Endothelial cell of umbilical vein (primary cell): Measurements from ENCODE around the gene BRPF1. TPM values are rescaled to one million over a fixed set of nuclear protein-coding genes. Genes with fewer than 3 reads are reported as not detected.

ENCODE experiments used
- BruUV-seq: library from RNA; stranded (reverse); fragments of 400-500 nt; replicated peaks from 2 replicates; lab custom pipeline; 2021; lab: Mats Ljungman, UMichigan
- CTCF ChIA-PET: fragments of 300-600, 350-600 bp; sonication (Branson Sonifier 250); formaldehyde crosslinking; loops from one replicate; lab custom pipeline; 2021; ENCODE audit warnings: antibody characterized with exemption, inconsistent platforms; lab: Charles Lee
- POLR2A ChIA-PET: fragments of 300-600, 350-600 bp; sonication (Branson Sonifier 250); formaldehyde crosslinking; loops from one replicate; lab custom pipeline; 2021; ENCODE audit warnings: antibody characterized with exemption, inconsistent platforms; lab: Charles Lee
- DNase-seq: peaks from one replicate; pipeline ENCODE4 v3.0.0-alpha.2; 2011; ENCODE audit warnings: low read depth, low spot score
- FAIRE-seq: peaks from 2 replicates; lab custom pipeline; 2011; peaks lifted over from hg19 to GRCh38; lab: Jason Lieb, UNC
- H2AFZ ChIP-seq: 2 replicates; pipeline ENCODE4 v1.6.0; 2012; ENCODE audit warnings: low read depth, low read length, control low read depth, inconsistent platforms
- H3K27ac ChIP-seq: 2 replicates; pipeline ENCODE4 v1.5.1; 2011; ENCODE audit warnings: low read depth, mild to moderate bottlenecking, control low read depth, low read length, moderate library complexity; ENCODE audit not compliant: insufficient read depth
- H3K27me3 ChIP-seq, 2 experiments: 2 replicates each; pipeline versions ENCODE4 v1.6.0 to v1.6.1; 2011; ENCODE audit warnings: low read length in 2 of 2, mixed read lengths in 1 of 2; ENCODE audit not compliant: control insufficient read depth in 2 of 2, insufficient read depth in 2 of 2
- H3K36me3 ChIP-seq, 2 experiments: 2 replicates in 1 of 2; 3 replicates in 1 of 2; pipeline ENCODE4 v1.5.1; 2011; ENCODE audit warnings: low read length in 2 of 2, mild to moderate bottlenecking in 1 of 2, moderate library complexity in 1 of 2; ENCODE audit not compliant: control insufficient read depth in 2 of 2, insufficient read depth in 2 of 2; ENCODE audit errors: extremely low read depth in 1 of 2
- H3K4me1 ChIP-seq: 3 replicates; pipeline ENCODE4 v1.5.1; 2011; ENCODE audit warnings: mild to moderate bottlenecking, low read length; ENCODE audit not compliant: control insufficient read depth, insufficient read depth; ENCODE audit errors: extremely low read depth
- H3K4me2 ChIP-seq: 2 replicates; pipeline ENCODE4 v1.6.1; 2011; ENCODE audit warnings: low read length, control low read depth, mixed read lengths; ENCODE audit not compliant: insufficient read depth
- H3K4me3 ChIP-seq, 3 experiments: fragments of 200-600 bp in 1 of 3; sonication (generic), shearing (Covaris generic) in 1 of 3; replicated peaks in 1 of 3; 2 replicates each; pipeline ENCODE4 v1.5.1; 2011 to 2016; ENCODE audit warnings: control low read depth in 3 of 3, low read length in 3 of 3, mild to moderate bottlenecking in 2 of 3, inconsistent platforms in 1 of 3, low read depth in 1 of 3, moderate library complexity in 1 of 3; ENCODE audit not compliant: insufficient read depth in 1 of 3
- H3K79me2 ChIP-seq: 2 replicates; pipeline ENCODE4 v1.6.0; 2012; ENCODE audit warnings: low read length, inconsistent platforms; ENCODE audit not compliant: control insufficient read depth, insufficient read depth
- H3K9ac ChIP-seq: replicated peaks from 2 replicates; pipeline ENCODE3; 2011; ENCODE audit warnings: low read length, control low read depth; ENCODE audit not compliant: insufficient read depth; ENCODE audit errors: extremely low read depth
- H3K9me1 ChIP-seq: replicated peaks from 3 replicates; pipeline ENCODE4 v1.6.0; 2011; ENCODE audit warnings: mild to moderate bottlenecking, low read length; ENCODE audit not compliant: control insufficient read depth, insufficient read depth; ENCODE audit errors: extremely low read depth
- H3K9me3 ChIP-seq: replicated peaks from 2 replicates; pipeline ENCODE4 v1.5.1; 2012; ENCODE audit warnings: low read length, inconsistent platforms; ENCODE audit not compliant: control insufficient read depth, insufficient read depth
- H4K20me1 ChIP-seq: replicated peaks from 2 replicates; pipeline ENCODE3; 2011; ENCODE audit warnings: mild to moderate bottlenecking, low read length; ENCODE audit not compliant: control insufficient read depth, insufficient read depth; ENCODE audit errors: extremely low read depth
- CTCF ChIP-seq, 2 donors: IDR thresholded peaks; 1 replicate in 1 of 2; 2 replicates in 1 of 2; pipeline ENCODE4 v1.5.1; 2011; ENCODE audit warnings: low read length in 2 of 2, mild to moderate bottlenecking in 2 of 2, moderate library complexity in 2 of 2, control low read depth in 1 of 2, inconsistent platforms in 1 of 2, low read depth in 1 of 2; ENCODE audit not compliant: insufficient read depth in 1 of 2; ENCODE audit errors: extremely low read depth in 1 of 2
- FOS ChIP-seq: IDR thresholded peaks from 2 replicates; pipeline ENCODE4 v1.6.1; 2011; ENCODE audit warnings: mild to moderate bottlenecking, low read length, moderate library complexity, borderline replicate concordance; ENCODE audit not compliant: insufficient read depth
- MYC ChIP-seq: IDR thresholded peaks from one replicate; pipeline ENCODE4 v1.6.1; 2011; ENCODE audit warnings: mild to moderate bottlenecking, low read depth, low read length
- POLR2A ChIP-seq: IDR thresholded peaks from 2 replicates; pipeline ENCODE4 v1.6.1; 2012; ENCODE audit warnings: low read depth, mild to moderate bottlenecking, control low read depth, low read length
- POLR2AphosphoS5 ChIP-seq: IDR thresholded peaks from 2 replicates; pipeline ENCODE4 v1.6.1; 2012; ENCODE audit warnings: low read depth, mild to moderate bottlenecking, control low read depth, low read length, moderate library complexity; ENCODE audit not compliant: insufficient read depth
- dilution Hi-C: fragments of 300-500 bp; cut with MboI; formaldehyde crosslinking; loops from one replicate; pipeline ENCODE4 v1.15.0; 2019; ENCODE audit warnings: low sequenced_read_pairs; ENCODE audit not compliant: extremely low pct_ligation_motif_present
- intact Hi-C: fragments of 100-400 bp; cut with micrococcal nuclease; formaldehyde crosslinking; loops from one replicate; pipeline ENCODE4 v1.10.0; 2022
- polyA plus RNA-seq, 4 experiments: library from polyadenylated mRNA; depleted of rRNA in 3 of 4; stranded (reverse) in 3 of 4; unstranded in 1 of 4; fragments of >200 nt; gene quantifications; 2 replicates each; pipeline versions ENCODE4 v1.2.1 to v1.2.3, GENCODE V29; 2011 to 2012; ENCODE audit warnings: missing spikeins in 1 of 4
- total RNA-seq: library from RNA; stranded (reverse); gene quantifications from 2 replicates; pipeline ENCODE4 v1.2.3, GENCODE V29; 2021

Gene BRPF1
- total and polyA plus RNA-seq, 2 donors (not counting 3 experiments of a cell fraction or from before 2014, with no cell fraction given): 12.5 to 26.2 TPM

- H3K27me3 ChIP-seq: peaks cover 0 to 2% of the 10 kb centered on the region in 2 experiments
- peaks cover 5% of the 10 kb centered on the region for H3K4me1 ChIP-seq
- H3K27ac ChIP-seq: no peak overlapping the region
- ChIA-PET POLR2A (no interaction called here), CTCF (interaction anchor here (0.7 to 2.8 kb wide), 5 partner anchors 12 to 374 kb away, joined by 3 to 15 read pairs (median 3); partner anchors contain the start of gene OGG1)
- no peaks in the 10 kb centered on the region for H3K9me3 ChIP-seq
- no peak overlapping the region for H2AFZ ChIP-seq
- no peaks in the 10 kb centered on the region for H3K36me3 ChIP-seq
- DNase-seq (no peak), FAIRE-seq (no peak)
- H3K9me1 ChIP-seq: no peaks in the 10 kb centered on the region
- H3K4me2 ChIP-seq: no peak overlapping the region
- H3K9ac ChIP-seq: no peak overlapping the region
- intact Hi-C loops (loop anchor here (5.0 kb wide), 1 partner anchor 375 kb away; no protein-coding TSS in a partner anchor), dilution Hi-C loops (no loop called here)
- H4K20me1 ChIP-seq: no peaks in the 10 kb centered on the region
- no peak for TF ChIP-seq POLR2A
- TF ChIP-seq MYC: no peak
- peak in 1 of 2 donors; percentile 22 for TF ChIP-seq CTCF (IDR thresholded peaks at IDR 0.05; ENCODE audit: extremely low read depth in 1 of 2, insufficient read depth in 1 of 2, low read depth in 1 of 2, low read length in 2 of 2)
- H3K4me3 ChIP-seq: no peak overlapping the region
- no TSS peak for BruUV-seq
- peaks cover 5% of the 10 kb centered on the region for H3K79me2 ChIP-seq
These were observed 4.4 kb upstream of the BRPF1 start for GRCh38 chr3:9727041-9727595.

- H3K27me3 ChIP-seq: peaks cover 0 to 2% of the 10 kb centered on the region in 2 experiments
- no peak for DNase-seq
- no peak overlapping the region for H3K27ac ChIP-seq
- H4K20me1 ChIP-seq: no peaks in the 10 kb centered on the region
- no peak for TF ChIP-seq POLR2AphosphoS5
- no peak for TF ChIP-seq MYC
- TF ChIP-seq FOS: no peak
- peaks cover 11% of the 10 kb centered on the region for H3K79me2 ChIP-seq
- no peak overlapping the region for H3K4me3 ChIP-seq
- ChIA-PET CTCF (interaction anchor here (0.7 to 2.8 kb wide), 5 partner anchors 12 to 375 kb away, joined by 3 to 15 read pairs (median 3); partner anchors contain the start of gene OGG1), POLR2A (no interaction called here)
- H3K36me3 ChIP-seq: no peaks in the 10 kb centered on the region
- no peak overlapping the region for H3K9ac ChIP-seq
- BruUV-seq: no TSS peak
- peaks cover 9% of the 10 kb centered on the region for H3K4me1 ChIP-seq
- H3K4me2 ChIP-seq: no peak overlapping the region
- H3K9me1 ChIP-seq: no peaks in the 10 kb centered on the region
- H2AFZ ChIP-seq: no peak overlapping the region
- dilution Hi-C loops: no loop called here
- H3K9me3 ChIP-seq: no peaks in the 10 kb centered on the region
- intact Hi-C loops: loop anchor here (5.0 kb wide), 1 partner anchor 375 kb away; no protein-coding TSS in a partner anchor
- FAIRE-seq: no peak
These were observed 3.8 kb upstream of the BRPF1 start for GRCh38 chr3:9727743-9728142.
